ACC112 (cell line): ENCODE data around the gene ACTR5.

Experiments used
- H2AFZ ChIP-seq: fragments of 200-600 bp; sonication (generic); one replicate; pipeline ENCODE4 v1.6.0; 2017; ENCODE audit warnings: antibody characterized with exemption, low read length; ENCODE audit not compliant: unreplicated experiment
- H3K27ac ChIP-seq: fragments of 200-600 bp; sonication (generic); 2 replicates; pipeline ENCODE4 v1.5.1; 2014; ENCODE audit warnings: low read depth, mild to moderate bottlenecking, antibody characterized with exemption, low read length, moderate library complexity
- H3K27me3 ChIP-seq: fragments of 200-600 bp; sonication (generic); 2 replicates; pipeline ENCODE4 v1.6.1; 2014; ENCODE audit warnings: mild to moderate bottlenecking, antibody characterized with exemption, low read length, moderate library complexity, mixed read lengths; ENCODE audit not compliant: insufficient read depth
- H3K36me3 ChIP-seq: fragments of 200-600 bp; sonication (generic); 2 replicates; pipeline ENCODE4 v1.6.1; 2016; ENCODE audit warnings: mild to moderate bottlenecking, antibody characterized with exemption, low read length, moderate library complexity, mixed read lengths; ENCODE audit not compliant: insufficient read depth
- H3K4me1 ChIP-seq: fragments of 200-600 bp; sonication (generic); one replicate; pipeline ENCODE4 v1.6.1; 2016; ENCODE audit warnings: low read length, mixed read lengths; ENCODE audit not compliant: insufficient read depth, unreplicated experiment, control insufficient read depth
- H3K4me3 ChIP-seq: fragments of 200-600 bp; sonication (generic); 2 replicates; pipeline ENCODE4 v1.5.1; 2014; ENCODE audit warnings: mild to moderate bottlenecking, low read depth, low read length
- H3K79me2 ChIP-seq: fragments of 200-600 bp; sonication (generic); one replicate; pipeline ENCODE4 v1.6.0; 2016; ENCODE audit warnings: low read length; ENCODE audit not compliant: control insufficient read depth, unreplicated experiment, insufficient read depth

Gene ACTR5

GRCh38 chr20:38752029-38752428, 3.8 kb downstream of the ACTR5 start:
- H3K27ac ChIP-seq, result no peak overlapping the region
- no peaks in the 10 kb centered on the region; the same call in 1 of the 2 replicates for H3K36me3 ChIP-seq
- H3K27me3 ChIP-seq, result no peaks in the 10 kb centered on the region
- peaks cover 6% of the 10 kb centered on the region for H3K79me2 ChIP-seq
- no peak overlapping the region for H2AFZ ChIP-seq
- peaks cover 6% of the 10 kb centered on the region for H3K4me1 ChIP-seq
- no peak overlapping the region for H3K4me3 ChIP-seq

- H3K4me3 ChIP-seq, result no peak overlapping the region
- peaks cover 5% of the 10 kb centered on the region; the same call in 1 of the 2 replicates for H3K36me3 ChIP-seq
- H2AFZ ChIP-seq, result no peak overlapping the region
- no peak overlapping the region for H3K27ac ChIP-seq
- H3K4me1 ChIP-seq, result no peaks in the 10 kb centered on the region
- no peaks in the 10 kb centered on the region for H3K79me2 ChIP-seq
- no peaks in the 10 kb centered on the region for H3K27me3 ChIP-seq
Measured at GRCh38 chr20:38754924-38755323, 6.7 kb downstream of the ACTR5 start.

GRCh38 chr20:38755324-38755910, 7.2 kb downstream of the ACTR5 start:
- Histone ChIP-seq H2AFZ (no peak overlapping the region), H3K4me3 (no peak overlapping the region), H3K4me1 (no peaks in the 10 kb centered on the region), H3K27ac (no peak overlapping the region), H3K79me2 (no peaks in the 10 kb centered on the region), H3K36me3 (peaks cover 5% of the 10 kb centered on the region; the same call in 1 of the 2 replicates), H3K27me3 (no peaks in the 10 kb centered on the region)

- Histone ChIP-seq H3K36me3 (peaks cover 5% of the 10 kb centered on the region; the same call in 1 of the 2 replicates), H3K27me3 (no peaks in the 10 kb centered on the region), H2AFZ (no peak overlapping the region), H3K79me2 (no peaks in the 10 kb centered on the region), H3K4me3 (no peak overlapping the region), H3K27ac (no peak overlapping the region), H3K4me1 (no peaks in the 10 kb centered on the region)
Measured at GRCh38 chr20:38757145-38757775, 9.0 kb downstream of the ACTR5 start.

- H3K79me2 ChIP-seq, result no peaks in the 10 kb centered on the region
- H3K27me3 ChIP-seq, result no peaks in the 10 kb centered on the region
- peaks cover 5% of the 10 kb centered on the region; the same call in 1 of the 2 replicates for H3K36me3 ChIP-seq
- H3K27ac ChIP-seq, result no peak overlapping the region
- no peak overlapping the region for H2AFZ ChIP-seq
- H3K4me3 ChIP-seq, result no peak overlapping the region
- H3K4me1 ChIP-seq, result peaks cover 2% of the 10 kb centered on the region
Measured at GRCh38 chr20:38759106-38759505, 10.8 kb downstream of the ACTR5 start.

- peaks cover 10% of the 10 kb centered on the region; the same call in 1 of the 2 replicates for H3K36me3 ChIP-seq
- H3K4me1 ChIP-seq, result peaks cover 17% of the 10 kb centered on the region
- no peaks in the 10 kb centered on the region for H3K27me3 ChIP-seq
- H3K79me2 ChIP-seq, result no peaks in the 10 kb centered on the region
- H2AFZ ChIP-seq, result no peak overlapping the region
- no peak overlapping the region for H3K27ac ChIP-seq
- no peak overlapping the region for H3K4me3 ChIP-seq
Measured at GRCh38 chr20:38760978-38761377, 12.7 kb downstream of the ACTR5 start.

- Histone ChIP-seq H3K4me1 (peaks cover 17% of the 10 kb centered on the region), H3K27me3 (no peaks in the 10 kb centered on the region), H2AFZ (no peak overlapping the region)
Measured at GRCh38 chr20:38762174-38762573, 13.9 kb downstream of the ACTR5 start.

GRCh38 chr20:38763616-38764015, 15.4 kb downstream of the ACTR5 start:
- Histone ChIP-seq H3K36me3 (0 out of 2 replicates have a peak, but pooled peaks cover 4% of the 10 kb centered on the region), H3K27me3 (no peaks in the 10 kb centered on the region), H3K4me3 (no peak overlapping the region), H3K4me1 (peaks cover 17% of the 10 kb centered on the region), H3K27ac (no peak overlapping the region), H3K79me2 (no peaks in the 10 kb centered on the region), H2AFZ (no peak overlapping the region)

More at GRCh38 chr20:38762174-38762573, 13.9 kb downstream of the ACTR5 start:
- H3K27ac ChIP-seq, result no peak overlapping the region
- H3K4me3 ChIP-seq, result no peak overlapping the region
- peaks cover 10% of the 10 kb centered on the region; the same call in 1 of the 2 replicates for H3K36me3 ChIP-seq
- no peaks in the 10 kb centered on the region for H3K79me2 ChIP-seq

- Histone ChIP-seq H3K36me3 (0 out of 2 replicates have a peak, but pooled peaks cover 4% of the 10 kb centered on the region), H3K4me3 (no peak overlapping the region), H3K27ac (no peak overlapping the region), H2AFZ (no peak overlapping the region), H3K79me2 (no peaks in the 10 kb centered on the region), H3K27me3 (no peaks in the 10 kb centered on the region), H3K4me1 (peaks cover 17% of the 10 kb centered on the region)
Measured at GRCh38 chr20:38764567-38765318, 16.5 kb downstream of the ACTR5 start.

GRCh38 chr20:38766071-38766470, 17.8 kb downstream of the ACTR5 start:
- H3K27ac ChIP-seq, result no peak overlapping the region
- H3K36me3 ChIP-seq, result 0 out of 2 replicates have a peak, but pooled peaks cover 4% of the 10 kb centered on the region
- no peak overlapping the region for H2AFZ ChIP-seq
- H3K4me1 ChIP-seq, result peaks cover 17% of the 10 kb centered on the region
- H3K4me3 ChIP-seq, result no peak overlapping the region
- no peaks in the 10 kb centered on the region for H3K79me2 ChIP-seq
- H3K27me3 ChIP-seq, result no peaks in the 10 kb centered on the region
